ENCODE measurements around the gene SLC13A3. TPM values are rescaled to one million over a fixed set of nuclear protein-coding genes. Genes with fewer than 3 reads are reported as not detected.
"Not testable (repeated sequence)": the region's sequence is repeated elsewhere in the genome, so short reads cannot be mapped to it uniquely, and the experiment has no call there.

Gene SLC13A3
- total RNA-seq, 2 experiments from 2014 or later = not detected

DNA sequence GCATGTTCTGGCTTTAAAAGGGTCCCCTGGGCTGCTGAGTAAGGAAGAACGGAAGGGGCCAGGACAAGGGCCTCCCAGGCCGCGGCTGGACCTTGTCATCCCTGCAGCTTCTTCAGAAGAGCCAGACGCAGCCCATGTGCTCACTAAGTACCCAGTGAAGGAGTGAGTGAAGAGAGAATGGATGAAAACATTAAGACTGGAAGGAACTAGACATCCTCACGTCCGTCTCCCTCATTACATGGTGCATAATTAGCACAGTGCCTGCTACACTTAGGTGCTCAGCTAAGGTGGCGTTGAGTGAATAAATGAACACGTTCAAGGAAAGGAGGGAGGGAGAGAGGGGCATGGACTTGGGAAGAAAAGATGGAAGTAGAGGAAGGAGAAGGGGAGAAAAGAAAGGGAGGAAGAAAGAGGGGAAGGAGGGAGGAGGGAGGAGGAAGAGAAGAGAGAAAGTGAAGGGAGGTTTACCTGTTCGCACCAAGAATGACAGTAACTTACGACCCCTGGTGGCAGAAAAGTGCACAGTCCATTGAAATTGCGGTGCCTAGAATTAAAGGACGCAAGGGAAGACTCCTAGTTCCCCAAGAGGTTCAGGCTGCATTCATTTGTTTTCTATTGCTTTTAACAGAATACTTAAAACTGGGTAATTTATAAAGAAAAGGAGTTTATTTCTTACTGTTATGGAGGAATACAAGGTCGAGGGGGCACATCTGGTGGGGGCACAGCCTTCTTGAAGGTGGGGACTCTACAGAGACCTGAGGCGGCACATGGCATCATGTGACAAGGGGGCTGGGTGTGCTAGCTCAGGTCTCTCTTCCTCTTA lies 30.0 kb upstream of the SLC13A3 start:
- H3K4me1 Mint-ChIP-seq (ENCODE audit: low read depth) = peaks cover 42% of the 10 kb centered on the region
- H3K9me3 Mint-ChIP-seq = no peaks in the 10 kb centered on the region
- peak; percentile 85 for TF ChIP-seq CTCF (IDR thresholded peaks at IDR 0.05)
- no peak overlapping the region for H3K4me3 Mint-ChIP-seq
- ATAC-seq (peak; percentile 82), DNase-seq (peak; percentile 87)
- intact Hi-C loops (cut with micrococcal nuclease) = loop anchor here (1.0 to 10.0 kb wide), 2 partner anchors 126 to 160 kb away; partner anchors contain the start of gene OCSTAMP
- peak overlapping the region; percentile 75 for H3K27ac Mint-ChIP-seq
- POLR2A ChIA-PET = interaction anchor here (0.7 to 0.8 kb wide), 2 partner anchors 9 to 131 kb away, joined by 3 read pairs; partner anchors contain the start of gene OCSTAMP
- peaks cover 10% of the 10 kb centered on the region for H3K36me3 Mint-ChIP-seq (ENCODE audit: low read depth)
- CTCF ChIA-PET = interaction anchor here (0.6 to 11.2 kb wide), 22 partner anchors 9 to 282 kb away, joined by 3 to 116 read pairs (median 4); partner anchors contain the start of genes OCSTAMP and ZNF334
- no peaks in the 10 kb centered on the region for H3K27me3 Mint-ChIP-seq

- intact Hi-C loops (cut with micrococcal nuclease) = loop anchor here (1.0 to 10.0 kb wide), 2 partner anchors 126 to 159 kb away; partner anchors contain the start of gene OCSTAMP
- ChIA-PET POLR2A (interaction anchor here (0.7 kb wide), 1 partner anchor 10 kb away, joined by 3 read pairs; no protein-coding TSS in a partner anchor), CTCF (interaction anchor here (0.6 to 11.2 kb wide), 22 partner anchors 9 to 281 kb away, joined by 3 to 116 read pairs (median 4); no protein-coding TSS in a partner anchor)
- TF ChIP-seq CTCF (IDR thresholded peaks at IDR 0.05) = no peak
- Mint-ChIP-seq H3K4me1 (ENCODE audit: low read depth) (peaks cover 36% of the 10 kb centered on the region), H3K4me3 (no peak overlapping the region), H3K27me3 (no peaks in the 10 kb centered on the region), H3K27ac (no peak overlapping the region), H3K36me3 (ENCODE audit: low read depth) (peaks cover 4% of the 10 kb centered on the region), H3K9me3 (no peaks in the 10 kb centered on the region)
- no peak for ATAC-seq
- DNase-seq = no peak
These were observed 29.4 kb upstream of the SLC13A3 start for GRCh38 chr20:46680684-46681031.

GRCh38 chr20:46678516-46678915 lies 27.3 kb upstream of the SLC13A3 start:
- Mint-ChIP-seq H3K36me3 (ENCODE audit: low read depth) (no peaks in the 10 kb centered on the region), H3K27ac (no peak overlapping the region), H3K4me1 (ENCODE audit: low read depth) (peaks cover 19% of the 10 kb centered on the region), H3K4me3 (no peak overlapping the region), H3K9me3 (no peaks in the 10 kb centered on the region), H3K27me3 (no peaks in the 10 kb centered on the region)
- intact Hi-C loops (cut with micrococcal nuclease) = no loop called here
- CTCF ChIA-PET = interaction anchor here (1.6 kb wide), 1 partner anchor 12 kb away, joined by 3 read pairs; no protein-coding TSS in a partner anchor
- no peak for ATAC-seq
- POLR2A ChIA-PET = no interaction called here
- no peak for DNase-seq
- TF ChIP-seq CTCF (IDR thresholded peaks at IDR 0.05) = no peak

DNA sequence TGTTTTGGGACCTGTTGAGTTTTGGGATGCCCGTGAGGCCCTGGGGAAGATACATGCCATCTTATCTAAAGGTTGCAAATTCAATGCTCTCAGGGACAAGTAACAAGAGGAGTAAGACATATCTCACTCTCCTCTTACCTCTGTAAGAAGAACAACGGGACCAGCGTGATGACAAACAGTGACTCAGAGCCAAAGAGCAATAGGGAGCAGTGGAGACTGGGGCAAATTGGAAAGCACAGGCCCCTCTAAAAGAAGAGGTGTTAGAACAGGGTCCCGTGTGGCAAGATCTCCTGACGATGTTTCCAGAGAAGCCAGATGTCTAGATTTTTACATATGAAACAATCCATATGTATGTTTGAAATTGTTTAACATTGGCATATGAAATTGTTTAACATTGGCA lies 26.3 kb upstream of the SLC13A3 start:
- ATAC-seq = no peak
- intact Hi-C loops (cut with micrococcal nuclease) = no loop called here
- no peak for DNase-seq
- H3K27ac Mint-ChIP-seq = no peak overlapping the region
- peaks cover 1% of the 10 kb centered on the region for H3K9me3 Mint-ChIP-seq
- H3K27me3 Mint-ChIP-seq = no peaks in the 10 kb centered on the region
- POLR2A ChIA-PET = no interaction called here
- no peak overlapping the region for H3K4me3 Mint-ChIP-seq
- H3K4me1 Mint-ChIP-seq (ENCODE audit: low read depth) = peaks cover 13% of the 10 kb centered on the region
- no peak for TF ChIP-seq CTCF (IDR thresholded peaks at IDR 0.05)
- CTCF ChIA-PET = no interaction called here
- no peaks in the 10 kb centered on the region for H3K36me3 Mint-ChIP-seq (ENCODE audit: low read depth)

DNA sequence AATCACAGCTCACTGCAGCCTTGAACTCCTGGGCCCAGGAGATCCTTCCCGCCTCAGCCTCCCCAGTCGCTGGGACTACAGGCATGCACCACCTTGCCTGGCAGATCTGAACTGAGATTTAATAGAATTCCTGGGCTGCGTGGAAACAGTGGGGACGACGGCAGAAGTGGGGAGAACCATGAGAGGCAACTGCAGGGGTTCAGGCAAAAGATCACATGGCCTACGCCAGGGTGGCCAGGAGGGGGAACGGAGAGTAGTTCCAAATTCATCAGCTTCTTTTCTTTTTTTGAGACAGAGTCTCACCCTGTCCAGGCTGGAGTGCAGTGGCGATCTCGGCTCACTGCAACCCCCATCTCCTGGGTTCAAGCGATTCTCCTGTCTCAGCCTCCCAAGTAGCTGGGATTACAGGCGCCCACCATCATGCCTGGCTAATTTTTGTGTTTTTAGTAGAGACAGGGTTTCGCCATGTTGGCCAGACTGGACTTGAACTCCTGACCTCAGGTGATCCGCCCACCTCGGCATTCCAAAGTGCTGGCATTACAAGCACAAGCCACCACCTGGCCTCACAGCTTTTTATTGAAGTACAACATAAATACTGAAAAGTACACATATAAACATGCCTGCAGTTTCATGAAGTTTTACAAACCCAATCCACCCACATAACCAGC lies 25.5 kb upstream of the SLC13A3 start:
- not testable (repeated sequence) for ATAC-seq

More for the DNA sequence above, 25.5 kb upstream of the SLC13A3 start:
- peaks cover 12% of the 10 kb centered on the region for H3K4me1 Mint-ChIP-seq (ENCODE audit: low read depth)
- H3K27ac Mint-ChIP-seq; POLR2A ChIA-PET; H3K9me3 Mint-ChIP-seq; CTCF ChIA-PET; H3K36me3 Mint-ChIP-seq (ENCODE audit: low read depth); H3K27me3 Mint-ChIP-seq; H3K4me3 Mint-ChIP-seq; intact Hi-C loops (cut with micrococcal nuclease); DNase-seq: not testable (repeated sequence)

Measured in activated CD8-positive, alpha-beta T cell treated with anti-CD3 and anti-CD28 coated beads for 36 hours (primary cell).